MCF 10A (cell line): ENCODE measurements around the gene LAS1L. TPM values are rescaled to one million over a fixed set of nuclear protein-coding genes. Genes with fewer than 3 reads are reported as not detected.
A peak's percentile ranks its signal among the peaks of the same experiment; 100 is the strongest.

Experiments used
- BruUV-seq: library from RNA; stranded (reverse); fragments of 400-500 nt; replicated peaks from 2 replicates; lab custom pipeline; 2021; lab: Mats Ljungman, UMichigan
- CTCF ChIA-PET: fragments of 300-600 bp; sonication (Branson Sonifier 250); formaldehyde crosslinking; extraction: SDS; loops from one replicate; lab custom pipeline; 2021; ENCODE audit warnings: antibody characterized with exemption, inconsistent platforms; lab: Yijun Ruan, JAX
- POLR2A ChIA-PET: fragments of 300-600, 350-650 bp; sonication (Branson Sonifier 250); formaldehyde crosslinking; extraction: SDS; loops from one replicate; lab custom pipeline; 2020; ENCODE audit warnings: antibody characterized with exemption, inconsistent platforms; lab: Yijun Ruan, JAX
- DNase-seq: peaks from one replicate; pipeline ENCODE4 v3.0.0-alpha.2; 2018; ENCODE audit not compliant: unreplicated experiment
- H3K27ac Mint-ChIP-seq: one replicate; pipeline ENCODE4 v1.8.0; 2022; ENCODE audit warnings: mild to moderate bottlenecking, low read depth, mixed read lengths; ENCODE audit not compliant: unreplicated experiment
- H3K27me3 Mint-ChIP-seq: one replicate; pipeline ENCODE4 v1.8.0; 2022; ENCODE audit warnings: mixed read lengths; ENCODE audit not compliant: insufficient read depth, unreplicated experiment
- H3K36me3 Mint-ChIP-seq: one replicate; pipeline ENCODE4 v1.8.0; 2022; ENCODE audit warnings: mild to moderate bottlenecking, moderate library complexity, mixed read lengths; ENCODE audit not compliant: insufficient read depth, unreplicated experiment
- H3K4me1 Mint-ChIP-seq: one replicate; pipeline ENCODE4 v1.8.0; 2022; ENCODE audit warnings: mixed read lengths; ENCODE audit not compliant: insufficient read depth, unreplicated experiment
- H3K4me3 Mint-ChIP-seq: one replicate; pipeline ENCODE4 v1.8.0; 2022; ENCODE audit warnings: mild to moderate bottlenecking, moderate library complexity, mixed read lengths; ENCODE audit not compliant: unreplicated experiment
- H3K9me3 Mint-ChIP-seq: one replicate; pipeline ENCODE4 v1.8.0; 2022; ENCODE audit warnings: mixed read lengths; ENCODE audit not compliant: unreplicated experiment
- CTCF ChIP-seq: fragments of 200-600 bp; IDR thresholded peaks from one replicate; pipeline ENCODE4 v1.8.0; 2022; ENCODE audit warnings: antibody characterized with exemption, mild to moderate bottlenecking; ENCODE audit not compliant: unreplicated experiment
- intact Hi-C: fragments of 100-400 bp; cut with micrococcal nuclease; formaldehyde crosslinking; loops from 2 replicates; pipeline ENCODE4 v1.14.1; 2022
- total RNA-seq: library from RNA; stranded (reverse); gene quantifications from 2 replicates; pipeline ENCODE4 v1.2.3, GENCODE V29; 2022

LAS1L gene
- total RNA-seq, 1 experiment from 2014 or later, result 49.8 TPM

- Mint-ChIP-seq H3K27ac (no peak overlapping the region), H3K36me3 (no peaks in the 10 kb centered on the region), H3K4me1 (no peaks in the 10 kb centered on the region), H3K4me3 (no peak overlapping the region), H3K9me3 (peaks cover under 1% of the 10 kb centered on the region), H3K27me3 (no peaks in the 10 kb centered on the region)
- no TSS peak for BruUV-seq
- intact Hi-C loops, result no loop called here
- TF ChIP-seq CTCF, result no peak
- ChIA-PET POLR2A (no interaction called here), CTCF (interaction anchor here (0.5 kb wide), 1 partner anchor 636 kb away, joined by 3 read pairs; no protein-coding TSS in a partner anchor)
- no peak for DNase-seq
Measured at GRCh38 chrX:65545456-65545855, 10.9 kb upstream of the LAS1L start.

GRCh38 chrX:65537229-65537628, 2.6 kb upstream of the LAS1L start:
- intact Hi-C loops, result loop anchor here (10.0 kb wide), 1 partner anchor 1332 kb away; the partner anchor contains the start of gene AMER1
- BruUV-seq, result no TSS peak
- Mint-ChIP-seq H3K27ac (no peak overlapping the region), H3K36me3 (peaks cover under 1% of the 10 kb centered on the region), H3K4me1 (no peaks in the 10 kb centered on the region), H3K9me3 (peaks cover 7% of the 10 kb centered on the region), H3K27me3 (no peaks in the 10 kb centered on the region), H3K4me3 (no peak overlapping the region)
- no peak for TF ChIP-seq CTCF
- ChIA-PET CTCF (interaction anchor here (0.6 to 4.8 kb wide), 2 partner anchors 9 to 551 kb away, joined by 3 to 23 read pairs; no protein-coding TSS in a partner anchor), POLR2A (no interaction called here)
- DNase-seq, result no peak

DNA sequence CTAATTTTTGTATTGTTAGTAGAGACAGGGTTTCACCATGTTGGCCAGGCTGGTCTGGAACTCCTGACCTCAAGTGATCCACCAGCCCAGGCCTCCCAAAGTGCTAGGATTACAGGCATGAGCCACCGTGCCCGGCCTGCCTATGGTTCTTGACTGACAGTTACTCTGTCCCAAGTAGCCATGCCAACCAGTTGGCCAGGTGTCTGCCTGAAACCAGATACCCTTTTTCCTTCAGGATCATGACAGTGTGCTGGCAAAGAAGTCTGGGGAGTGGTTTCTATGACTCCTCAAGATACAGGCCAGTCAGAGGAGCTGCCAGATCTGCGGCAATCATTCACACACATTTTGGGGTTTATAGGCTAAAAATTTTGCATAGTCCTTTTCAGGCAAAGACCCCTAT, 1.7 kb upstream of the LAS1L start:
- Mint-ChIP-seq H3K9me3 (peaks cover 7% of the 10 kb centered on the region), H3K27ac (no peak overlapping the region), H3K4me3 (no peak overlapping the region), H3K4me1 (no peaks in the 10 kb centered on the region), H3K27me3 (no peaks in the 10 kb centered on the region), H3K36me3 (peaks cover 8% of the 10 kb centered on the region)
- POLR2A ChIA-PET, result no interaction called here
- DNase-seq, result peak; percentile 18
- no TSS peak for BruUV-seq
- TF ChIP-seq CTCF, result no peak
- intact Hi-C loops, result loop anchor here (10.0 kb wide), 1 partner anchor 1331 kb away; the partner anchor contains the start of gene AMER1
- CTCF ChIA-PET, result no interaction called here

DNA sequence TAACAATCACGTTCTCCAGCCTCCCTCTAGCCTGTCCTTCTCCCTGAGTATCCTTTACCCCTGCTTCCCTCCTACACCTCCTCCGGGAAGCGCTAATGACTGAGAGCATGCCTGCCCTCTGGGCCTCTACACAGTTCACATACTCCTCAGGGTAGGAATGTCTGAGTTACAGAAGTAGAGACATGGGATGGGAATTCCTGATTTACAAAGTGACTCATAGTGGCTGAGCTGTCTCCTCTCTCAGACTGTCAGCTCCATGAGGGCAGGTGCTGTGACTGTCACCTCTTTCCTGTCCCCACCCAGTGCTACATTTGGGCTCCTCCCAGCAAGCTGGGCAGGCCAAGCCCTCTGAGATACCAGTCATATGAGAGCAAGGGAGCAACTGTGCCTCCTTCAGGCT, 2.6 kb downstream of the LAS1L start:
- Mint-ChIP-seq H3K4me3 (no peak overlapping the region), H3K9me3 (no peaks in the 10 kb centered on the region), H3K36me3 (peaks cover 40% of the 10 kb centered on the region), H3K27ac (no peak overlapping the region), H3K27me3 (no peaks in the 10 kb centered on the region), H3K4me1 (no peaks in the 10 kb centered on the region)
- BruUV-seq, result no TSS peak
- intact Hi-C loops, result loop anchor here (10.0 kb wide), 1 partner anchor 1327 kb away; the partner anchor contains the start of gene AMER1
- no peak for DNase-seq
- no peak for TF ChIP-seq CTCF
- ChIA-PET POLR2A (no interaction called here), CTCF (interaction anchor here (0.8 to 5.2 kb wide), 2 partner anchors 9 to 16 kb away, joined by 3 to 70 read pairs; no protein-coding TSS in a partner anchor)
